Embryonic facial prominence (tissue), 1 donor: ENCODE data around the gene CCDC157.
"Not testable (repeated sequence)": the region's sequence is repeated elsewhere in the genome, so short reads cannot be mapped to it uniquely, and the experiment has no call there.

Experiments used
- DNase-seq: peaks from one replicate; pipeline ENCODE4 v3.0.0-alpha.2; 2016; ENCODE audit errors: extremely low spot score

Gene CCDC157

DNA sequence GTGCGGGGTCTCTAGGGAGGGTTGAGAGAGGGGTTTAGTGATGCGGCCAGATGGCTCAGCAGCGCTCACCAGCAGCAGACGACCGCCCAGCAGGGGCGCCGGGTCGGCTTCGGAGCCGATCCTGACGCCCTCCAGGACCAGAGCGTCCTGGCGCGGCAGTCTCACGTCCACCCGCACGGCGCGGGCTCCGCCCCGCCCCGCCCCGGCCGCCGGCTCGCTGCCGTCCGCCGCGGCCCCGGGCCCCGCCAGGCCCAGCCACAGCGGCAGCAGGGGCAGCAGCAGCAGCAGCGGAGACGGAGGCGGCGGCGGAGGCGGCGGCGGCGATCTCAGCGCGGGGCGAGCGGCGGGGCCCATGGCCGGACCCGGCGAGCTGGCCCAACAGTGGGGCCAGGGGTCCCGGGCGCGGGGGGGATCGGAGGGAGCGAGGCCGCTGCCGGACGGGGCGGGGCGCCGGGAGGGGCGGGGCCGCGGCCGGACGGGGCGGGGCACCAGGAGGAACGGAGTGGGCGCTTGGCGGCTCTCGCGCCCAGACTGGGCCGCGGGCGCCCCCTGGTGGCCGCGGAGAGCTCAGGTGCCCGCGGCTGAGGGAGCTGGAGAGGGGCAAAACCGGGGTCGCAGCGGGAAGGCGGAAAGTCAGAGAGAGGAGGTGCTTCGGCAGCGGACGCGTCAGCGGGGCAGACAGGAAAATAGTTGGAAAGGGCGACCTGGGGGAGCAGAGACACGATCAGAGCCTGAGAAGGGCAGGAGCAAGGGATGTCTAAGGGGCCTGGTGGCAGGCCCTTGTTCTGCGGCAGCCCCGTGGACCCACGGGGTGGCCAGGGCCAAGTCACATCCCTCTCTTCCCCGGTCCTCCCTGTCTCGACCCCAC, 30.4 kb downstream of the CCDC157 start, which contains the start of gene RNF215:
Gene RNF215, minus strand, starts transcription at position 452 of the 868 bp plus-strand sequence. Its CDS starts 98 bp downstream, at position 354.
- DNase-seq = peak; percentile 65

GRCh38 chr22:30390974-30391691, 34.3 kb downstream of the CCDC157 start:
- DNase-seq = no peak

DNA sequence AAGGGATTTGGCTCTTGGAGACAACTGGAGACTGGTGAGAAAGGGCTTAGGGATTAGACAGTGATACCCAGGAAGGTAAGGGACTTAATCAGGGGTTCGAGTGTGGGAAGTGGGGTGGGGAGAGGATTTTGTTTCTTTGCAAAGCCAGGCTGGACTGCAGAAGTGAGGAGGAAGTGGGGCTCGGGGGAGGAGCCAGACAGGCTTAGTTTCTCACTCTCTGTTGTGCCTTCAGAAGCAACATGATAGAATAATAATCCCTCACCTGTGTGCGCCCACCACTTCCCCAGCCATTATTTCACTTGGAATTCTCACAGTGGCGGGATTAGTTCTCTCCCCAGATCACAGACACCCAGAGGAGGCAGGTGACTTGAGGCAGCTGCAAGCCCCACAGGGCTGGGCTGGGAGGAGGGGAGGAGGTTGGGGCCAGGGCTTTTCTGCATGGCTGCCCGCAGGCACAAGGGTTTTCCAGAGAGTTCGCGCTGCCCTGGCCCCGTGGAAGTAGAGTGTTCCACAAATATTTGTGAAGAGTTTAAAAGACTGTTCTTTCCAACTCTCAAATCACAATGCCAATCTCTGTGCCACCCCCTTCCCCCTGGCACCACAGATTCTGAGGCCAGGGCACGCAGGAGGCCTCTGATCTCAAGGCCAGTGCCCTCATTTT, 36.0 kb downstream of the CCDC157 start:
- no peak for DNase-seq

DNA sequence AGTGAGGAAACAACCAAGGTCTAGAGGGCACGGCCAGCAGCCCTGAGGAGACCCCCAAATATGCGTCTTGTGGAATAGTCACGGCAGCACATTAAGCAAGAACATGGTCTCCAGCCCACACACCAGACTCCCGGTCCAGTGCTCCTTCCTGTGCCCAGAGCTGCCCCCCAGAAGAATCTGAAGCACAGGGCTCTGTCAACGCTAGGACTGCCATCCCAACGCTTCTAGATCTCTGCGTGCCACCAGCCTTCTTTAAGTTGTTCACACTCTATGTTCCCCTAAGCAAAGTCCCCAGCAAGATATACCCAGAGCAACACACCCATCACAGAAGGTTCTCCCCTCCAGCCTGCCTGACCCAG, 36.5 kb downstream of the CCDC157 start:
- DNase-seq = no peak

GRCh38 chr22:30393885-30394284, 37.1 kb downstream of the CCDC157 start:
- DNase-seq = no peak

GRCh38 chr22:30396871-30397655, 40.3 kb downstream of the CCDC157 start, which contains the start of gene SEC14L2:
Gene SEC14L2 (plus strand): TSS chr22:30397018. CDS start chr22:30397117, 99 bp downstream.
- no peak for DNase-seq

DNA sequence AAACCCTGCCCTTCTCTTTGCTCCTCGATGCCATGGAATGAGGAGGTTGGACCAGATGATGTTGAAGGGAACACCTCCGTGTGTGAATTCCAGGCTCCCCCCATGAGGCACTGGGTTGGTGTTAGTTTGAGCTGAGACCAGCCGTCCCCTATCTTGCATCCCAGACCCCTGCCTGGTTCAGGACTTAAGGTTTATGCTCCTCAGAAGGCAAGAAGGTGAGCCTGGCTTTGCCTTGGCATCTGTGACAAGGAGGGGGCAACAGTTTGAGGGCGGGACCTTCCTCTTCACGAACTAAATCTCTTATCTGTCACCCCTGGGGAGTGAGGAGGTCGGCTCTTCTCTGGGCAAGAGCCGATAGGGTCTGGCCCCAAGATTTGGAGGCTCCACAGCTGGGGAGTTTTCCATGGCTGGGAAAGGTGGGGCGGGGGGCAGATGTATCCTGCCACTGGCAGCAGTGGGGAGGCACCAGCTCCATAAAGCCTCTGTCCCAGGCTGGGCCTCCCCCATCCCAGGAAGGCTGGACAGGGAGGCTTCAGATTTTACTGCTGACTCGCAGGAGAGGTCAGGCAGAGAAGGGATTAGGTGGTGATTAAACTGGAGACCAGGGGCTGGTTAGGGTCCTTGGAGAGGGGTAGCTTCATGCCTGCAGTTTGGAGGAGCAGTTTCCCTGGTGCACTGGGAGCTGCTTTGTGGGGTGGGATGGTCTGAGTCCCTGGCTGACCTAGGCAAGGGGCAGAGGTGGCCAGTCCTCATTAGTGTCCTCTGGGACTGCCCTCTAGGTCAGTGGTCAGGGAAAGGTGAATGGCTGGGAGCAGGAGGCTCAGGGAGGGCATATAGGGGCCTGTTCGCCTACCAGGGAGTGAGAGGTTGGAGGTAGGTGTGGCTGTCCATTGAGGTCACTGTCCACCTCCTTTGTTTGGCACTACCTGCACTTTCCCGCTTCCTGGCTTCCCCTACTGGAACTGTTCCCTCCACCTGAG, 41.1 kb downstream of the CCDC157 start:
- DNase-seq = no peak

GRCh38 chr22:30398685-30399680, 42.2 kb downstream of the CCDC157 start:
- DNase-seq = no peak

DNA sequence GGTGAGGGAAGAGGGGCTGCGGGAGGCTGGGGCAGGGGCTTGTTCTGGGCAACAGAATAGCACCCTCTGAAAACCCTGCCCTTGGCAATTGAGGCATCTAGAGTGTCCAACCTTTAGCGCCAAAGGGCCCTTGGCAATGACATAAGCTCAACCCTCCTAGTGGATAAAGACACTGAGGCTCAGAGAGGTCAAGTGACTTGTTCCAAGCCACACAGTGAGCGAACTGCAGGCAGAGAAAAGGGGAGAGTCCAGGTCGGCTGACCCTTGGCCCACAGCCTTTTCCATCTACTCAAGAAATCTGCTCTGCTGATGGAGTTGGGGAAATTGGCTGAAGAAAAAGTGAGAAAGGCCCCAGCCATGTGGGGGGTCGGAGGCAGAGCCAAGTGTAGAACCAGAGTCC, 42.9 kb downstream of the CCDC157 start:
- no peak for DNase-seq

DNA sequence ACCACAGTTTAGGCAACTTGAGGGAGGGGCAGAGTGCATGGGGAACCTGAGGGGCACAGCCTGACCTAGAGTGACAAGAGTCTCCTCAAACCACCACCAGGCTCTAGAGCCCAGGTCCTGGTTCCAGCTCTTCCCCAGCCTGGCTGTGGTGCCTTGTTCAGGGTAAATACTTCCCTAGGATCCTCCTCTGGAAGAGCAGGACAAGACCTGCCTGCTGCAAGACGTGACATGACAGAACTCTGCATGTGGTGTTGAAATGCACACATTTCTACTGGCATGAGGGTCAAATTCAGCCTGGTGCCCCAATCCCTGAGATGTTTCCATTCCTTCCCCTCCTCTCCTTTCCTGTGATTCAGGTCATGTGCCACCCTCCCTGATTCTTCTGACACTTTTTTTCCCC, 43.4 kb downstream of the CCDC157 start:
- DNase-seq = no peak

- not testable (repeated sequence) for DNase-seq
Observed at GRCh38 chr22:30401024-30401423, 44.2 kb downstream of the CCDC157 start.

- no peak for DNase-seq
Observed at GRCh38 chr22:30402028-30402765, 45.4 kb downstream of the CCDC157 start.

DNA sequence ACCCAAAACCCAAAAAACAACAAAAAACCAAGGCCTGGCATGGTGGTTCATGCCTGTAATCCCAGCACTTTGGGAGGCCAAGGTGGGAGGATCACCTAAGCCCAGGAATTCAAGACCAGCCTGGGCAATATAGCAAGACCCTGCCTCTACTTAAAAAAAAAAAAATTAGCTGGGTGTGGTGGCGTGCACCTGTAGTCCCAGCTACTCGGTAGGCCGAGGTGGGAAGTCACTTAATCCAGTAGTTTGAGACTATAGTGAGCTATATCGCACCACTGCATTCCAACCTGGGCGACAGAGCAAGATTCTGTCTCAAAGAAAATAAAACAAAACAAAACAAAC, 45.9 kb downstream of the CCDC157 start:
- DNase-seq = not testable (repeated sequence)

DNA sequence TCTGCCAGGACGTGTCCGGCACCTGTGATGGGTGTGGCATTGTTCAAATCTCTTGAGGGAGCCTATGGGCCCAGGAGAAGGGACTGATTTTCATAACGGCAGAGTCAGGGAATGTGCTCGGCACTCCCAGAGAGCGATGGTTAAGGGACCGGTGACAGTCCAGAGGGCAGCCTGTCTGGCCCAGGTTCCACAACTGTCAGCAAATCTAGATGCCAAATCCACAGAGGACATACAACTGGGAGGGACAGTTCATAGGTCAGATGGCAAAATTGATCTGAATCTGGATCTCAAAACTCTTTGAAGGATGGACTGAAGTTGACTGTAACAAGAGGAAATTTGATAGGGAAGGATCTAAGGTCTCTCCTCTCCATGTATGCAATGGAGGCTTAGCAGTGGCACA, 47.5 kb downstream of the CCDC157 start:
- no peak for DNase-seq

DNA sequence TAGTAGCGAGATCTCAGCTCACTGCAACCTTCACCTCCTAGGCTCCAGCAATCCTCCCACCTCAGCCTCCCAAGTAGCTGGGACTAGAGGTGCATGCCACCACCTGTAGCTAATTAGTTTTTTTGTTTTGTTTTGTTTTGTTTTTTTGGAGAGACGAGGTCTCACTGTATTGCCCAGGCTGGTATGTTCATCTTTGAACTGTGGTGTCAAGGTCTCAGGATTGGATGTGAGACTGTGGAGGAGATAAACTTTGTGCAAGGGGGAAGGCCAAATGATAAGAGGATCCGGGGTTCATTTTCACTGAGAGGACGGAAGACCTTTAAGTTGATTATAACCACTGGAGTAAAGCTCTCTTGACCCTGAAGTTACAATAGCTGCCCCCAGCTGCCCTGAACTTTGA, 48.9 kb downstream of the CCDC157 start:
- DNase-seq = no peak

GRCh38 chr22:30406400-30406799, 49.6 kb downstream of the CCDC157 start:
- DNase-seq = no peak

GRCh38 chr22:30408388-30409102, 51.7 kb downstream of the CCDC157 start:
- DNase-seq = no peak

DNA sequence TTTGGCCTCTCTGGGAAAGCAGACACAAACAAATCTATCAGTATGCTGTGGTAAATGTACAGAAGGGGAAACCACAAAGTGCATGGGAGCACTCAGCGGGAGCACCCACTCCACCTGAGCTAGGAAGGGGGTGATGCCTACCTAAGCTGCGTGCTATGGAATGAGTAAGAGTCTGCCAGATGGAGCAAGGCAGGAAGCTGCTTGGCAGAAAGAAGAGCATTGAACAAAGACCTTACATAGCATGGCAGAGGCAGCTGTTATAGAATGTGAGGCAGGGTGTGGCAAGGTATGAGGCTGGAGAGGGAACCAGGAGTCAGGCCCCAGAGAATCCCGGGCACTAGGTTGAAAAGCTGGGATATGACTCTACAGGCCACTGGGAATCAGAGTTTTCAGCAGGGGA, 55.0 kb downstream of the CCDC157 start:
- no peak for DNase-seq
